ENCODE measurements around the gene RAB37.
A peak's percentile ranks its signal among the peaks of the same experiment; 100 is the strongest.

The RAB37 gene

DNA sequence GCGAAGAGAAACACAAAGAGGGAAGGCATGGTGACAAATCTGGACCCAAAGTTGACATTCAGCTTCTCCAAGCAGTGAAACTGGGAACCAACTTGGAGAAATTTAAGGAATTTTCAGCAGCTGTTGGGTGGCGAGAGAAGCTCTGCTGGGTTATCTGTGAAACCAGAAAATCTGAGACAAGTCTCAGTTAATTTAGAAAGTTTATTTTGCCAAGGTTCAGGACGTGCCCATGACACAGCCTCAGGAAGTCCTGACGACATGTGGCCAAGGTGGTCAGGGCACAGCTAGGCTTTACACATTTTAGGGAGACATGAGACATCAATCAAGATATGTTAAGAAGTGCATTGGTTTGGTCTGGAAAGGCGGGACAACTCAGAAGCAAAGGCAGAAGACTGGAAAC lies 13.2 kb upstream of the RAB37 start:
- no peak for TF ChIP-seq SPI1 (IDR thresholded peaks at IDR 0.05; ENCODE audit: low read depth, low read length)
- TF ChIP-seq POLR2AphosphoS5 (IDR thresholded peaks at IDR 0.05; ENCODE audit: low read depth, low read length) = no peak
- TF ChIP-seq POU2F2 (IDR thresholded peaks at IDR 0.05; ENCODE audit: low read depth, low read length) = no peak
- no peak for TF ChIP-seq PAX5 (IDR thresholded peaks at IDR 0.05; ENCODE audit: insufficient read depth, low read length, severe bottlenecking)
- no peak for TF ChIP-seq TAF1 (IDR thresholded peaks at IDR 0.05; ENCODE audit: low read depth, low read length)
- no peak for TF ChIP-seq POLR2A (IDR thresholded peaks at IDR 0.05; ENCODE audit: low read depth, low read length)
- DNase-seq (ENCODE audit: insufficient read length, low spot score) (no peak), FAIRE-seq (no peak)

GRCh38 chr17:74725111-74725510 lies 11.9 kb upstream of the RAB37 start:
- no peak for TF ChIP-seq POLR2A (IDR thresholded peaks at IDR 0.05; ENCODE audit: low read depth, low read length)
- TF ChIP-seq POU2F2 (IDR thresholded peaks at IDR 0.05; ENCODE audit: low read depth, low read length) = no peak
- no peak for TF ChIP-seq SPI1 (IDR thresholded peaks at IDR 0.05; ENCODE audit: low read depth, low read length)
- no peak for TF ChIP-seq TAF1 (IDR thresholded peaks at IDR 0.05; ENCODE audit: low read depth, low read length)
- TF ChIP-seq PAX5 (IDR thresholded peaks at IDR 0.05; ENCODE audit: insufficient read depth, low read length, severe bottlenecking) = no peak
- TF ChIP-seq POLR2AphosphoS5 (IDR thresholded peaks at IDR 0.05; ENCODE audit: low read depth, low read length) = no peak
- no peak for DNase-seq (ENCODE audit: insufficient read length, low spot score)
- FAIRE-seq = no peak

GRCh38 chr17:74728033-74728701 lies 8.9 kb upstream of the RAB37 start:
- peak; percentile 83 for FAIRE-seq
- TF ChIP-seq POLR2AphosphoS5 (IDR thresholded peaks at IDR 0.05; ENCODE audit: low read depth, low read length) (no peak), PAX5 (IDR thresholded peaks at IDR 0.05; ENCODE audit: insufficient read depth, low read length, severe bottlenecking) (no peak), POLR2A (IDR thresholded peaks at IDR 0.05; ENCODE audit: low read depth, low read length) (no peak), POU2F2 (IDR thresholded peaks at IDR 0.05; ENCODE audit: low read depth, low read length) (no peak), TAF1 (IDR thresholded peaks at IDR 0.05; ENCODE audit: low read depth, low read length) (no peak), SPI1 (IDR thresholded peaks at IDR 0.05; ENCODE audit: low read depth, low read length) (no peak)

GRCh38 chr17:74728702-74729075 lies 8.4 kb upstream of the RAB37 start:
- DNase-seq (ENCODE audit: insufficient read length, low spot score) (no peak), FAIRE-seq (peak; percentile 90)
- TF ChIP-seq PAX5 (IDR thresholded peaks at IDR 0.05; ENCODE audit: insufficient read depth, low read length, severe bottlenecking) (no peak), SPI1 (IDR thresholded peaks at IDR 0.05; ENCODE audit: low read depth, low read length) (no peak), POU2F2 (IDR thresholded peaks at IDR 0.05; ENCODE audit: low read depth, low read length) (no peak), POLR2A (IDR thresholded peaks at IDR 0.05; ENCODE audit: low read depth, low read length) (no peak), POLR2AphosphoS5 (IDR thresholded peaks at IDR 0.05; ENCODE audit: low read depth, low read length) (no peak), TAF1 (IDR thresholded peaks at IDR 0.05; ENCODE audit: low read depth, low read length) (no peak)

More at GRCh38 chr17:74728033-74728701, 8.9 kb upstream of the RAB37 start:
- no peak for DNase-seq (ENCODE audit: insufficient read length, low spot score)

GRCh38 chr17:74729368-74729767 lies 7.7 kb upstream of the RAB37 start:
- TF ChIP-seq POU2F2 (IDR thresholded peaks at IDR 0.05; ENCODE audit: low read depth, low read length) (no peak), POLR2A (IDR thresholded peaks at IDR 0.05; ENCODE audit: low read depth, low read length) (no peak), POLR2AphosphoS5 (IDR thresholded peaks at IDR 0.05; ENCODE audit: low read depth, low read length) (no peak)
- FAIRE-seq (no peak), DNase-seq (ENCODE audit: insufficient read length, low spot score) (no peak)

- FAIRE-seq (no peak), DNase-seq (ENCODE audit: insufficient read length, low spot score) (no peak)
- no peak for TF ChIP-seq POLR2AphosphoS5 (IDR thresholded peaks at IDR 0.05; ENCODE audit: low read depth, low read length)
- TF ChIP-seq SPI1 (IDR thresholded peaks at IDR 0.05; ENCODE audit: low read depth, low read length) = no peak
- no peak for TF ChIP-seq PAX5 (IDR thresholded peaks at IDR 0.05; ENCODE audit: insufficient read depth, low read length, severe bottlenecking)
- TF ChIP-seq TAF1 (IDR thresholded peaks at IDR 0.05; ENCODE audit: low read depth, low read length) = no peak
- TF ChIP-seq POU2F2 (IDR thresholded peaks at IDR 0.05; ENCODE audit: low read depth, low read length) = no peak
- TF ChIP-seq POLR2A (IDR thresholded peaks at IDR 0.05; ENCODE audit: low read depth, low read length) = no peak
Measured at GRCh38 chr17:74729866-74730265, 7.2 kb upstream of the RAB37 start.

- peak; percentile 77 for FAIRE-seq
- 0 out of 2 replicates have a peak, but pooled peaks have one; percentile 11 for TF ChIP-seq POU2F2 (IDR thresholded peaks at IDR 0.05; ENCODE audit: low read depth, low read length)
- TF ChIP-seq POLR2AphosphoS5 (IDR thresholded peaks at IDR 0.05; ENCODE audit: low read depth, low read length) = no peak
- no peak for DNase-seq (ENCODE audit: insufficient read length, low spot score)
Measured at GRCh38 chr17:74730491-74731346, 6.3 kb upstream of the RAB37 start.

DNA sequence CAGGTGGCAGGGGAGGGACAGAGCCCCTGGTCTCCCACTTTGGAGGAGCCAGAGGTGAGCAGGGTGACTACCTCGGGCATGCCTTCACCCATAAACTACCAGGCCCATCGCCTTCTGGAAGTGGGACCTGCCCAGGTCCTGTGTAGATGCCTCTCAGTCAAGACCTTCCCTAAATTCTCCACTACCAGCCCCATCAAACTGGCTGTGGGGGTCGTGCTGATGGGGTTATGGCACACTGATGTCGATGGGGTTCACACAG lies 5.8 kb upstream of the RAB37 start:
- no peak for TF ChIP-seq SPI1 (IDR thresholded peaks at IDR 0.05; ENCODE audit: low read depth, low read length)
- TF ChIP-seq POLR2A (IDR thresholded peaks at IDR 0.05; ENCODE audit: low read depth, low read length) = no peak
- no peak for TF ChIP-seq POU2F2 (IDR thresholded peaks at IDR 0.05; ENCODE audit: low read depth, low read length)
- no peak for TF ChIP-seq PAX5 (IDR thresholded peaks at IDR 0.05; ENCODE audit: insufficient read depth, low read length, severe bottlenecking)
- TF ChIP-seq TAF1 (IDR thresholded peaks at IDR 0.05; ENCODE audit: low read depth, low read length) = no peak
- TF ChIP-seq POLR2AphosphoS5 (IDR thresholded peaks at IDR 0.05; ENCODE audit: low read depth, low read length) = no peak
- DNase-seq (ENCODE audit: insufficient read length, low spot score) (no peak), FAIRE-seq (no peak)

DNA sequence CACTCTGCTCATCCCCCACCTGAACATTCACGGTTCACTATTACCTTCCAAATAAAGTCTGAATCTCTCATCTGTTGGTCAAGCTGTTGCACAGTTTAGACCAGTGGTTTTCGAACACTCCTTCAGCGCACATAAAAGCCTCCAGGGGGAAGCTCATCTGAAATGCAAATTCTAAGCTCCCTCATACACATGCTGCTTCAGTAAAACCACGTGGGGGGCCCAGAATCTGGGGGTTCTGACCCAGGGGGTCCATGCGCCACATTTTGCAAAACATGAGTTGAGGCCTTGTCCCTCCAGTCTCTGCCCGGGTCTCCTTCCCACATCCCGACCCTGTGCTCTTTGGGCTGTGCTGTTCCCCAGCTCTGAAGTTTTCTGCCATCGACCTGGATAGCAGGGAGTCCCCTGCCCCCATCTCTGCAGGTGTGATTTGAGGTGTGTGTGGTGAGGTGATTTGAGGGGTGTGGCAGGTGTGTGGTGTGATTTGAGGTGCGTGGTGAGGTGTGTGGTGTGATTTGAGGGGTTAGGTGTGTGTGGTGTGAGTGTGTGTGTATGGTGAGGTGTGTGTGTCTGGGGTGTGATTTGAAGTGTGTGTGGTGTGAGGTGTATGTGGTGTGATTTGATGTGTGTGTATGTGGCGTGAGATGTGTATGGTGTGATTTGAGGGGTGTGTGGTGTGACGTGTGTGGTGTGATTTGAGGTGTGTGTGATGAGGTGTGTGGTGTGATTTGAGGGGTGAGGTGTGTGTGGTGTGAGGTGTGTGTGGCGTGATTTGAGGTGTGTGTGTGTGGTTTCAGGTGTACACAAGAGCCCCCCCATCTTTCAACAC lies 4.8 kb upstream of the RAB37 start:
- TF ChIP-seq SPI1 (IDR thresholded peaks at IDR 0.05; ENCODE audit: low read depth, low read length) (no peak), POLR2AphosphoS5 (IDR thresholded peaks at IDR 0.05; ENCODE audit: low read depth, low read length) (no peak), TAF1 (IDR thresholded peaks at IDR 0.05; ENCODE audit: low read depth, low read length) (no peak), POLR2A (IDR thresholded peaks at IDR 0.05; ENCODE audit: low read depth, low read length) (no peak), PAX5 (IDR thresholded peaks at IDR 0.05; ENCODE audit: insufficient read depth, low read length, severe bottlenecking) (no peak), POU2F2 (IDR thresholded peaks at IDR 0.05; ENCODE audit: low read depth, low read length) (no peak)
- FAIRE-seq (peak; percentile 87), DNase-seq (ENCODE audit: insufficient read length, low spot score) (no peak)

Measured in GM12891 (cell line).